Measurements from ENCODE around the gene OR51B2.

OR51B2 gene

GRCh38 chr11:5310423-5310822 is 13.7 kb downstream of the OR51B2 start:
- no peak for TF ChIP-seq CTCF (IDR thresholded peaks at IDR 0.05; ENCODE audit: insufficient read depth, low read depth, low read length, missing control alignments)
- DNase-seq (ENCODE audit: low read depth), result no peak
- H3K4me3 ChIP-seq (ENCODE audit: low read length), result no peak overlapping the region

GRCh38 chr11:5307256-5308019 is 16.7 kb downstream of the OR51B2 start:
- no peak for TF ChIP-seq CTCF (IDR thresholded peaks at IDR 0.05; ENCODE audit: insufficient read depth, low read depth, low read length, missing control alignments)
- DNase-seq (ENCODE audit: low read depth), result no peak
- no peak overlapping the region for H3K4me3 ChIP-seq (ENCODE audit: low read length)

GRCh38 chr11:5304046-5304445 is 20.1 kb downstream of the OR51B2 start:
- no peak overlapping the region for H3K4me3 ChIP-seq (ENCODE audit: low read length)
- TF ChIP-seq CTCF (IDR thresholded peaks at IDR 0.05; ENCODE audit: insufficient read depth, low read depth, low read length, missing control alignments), result no peak
- no peak for DNase-seq (ENCODE audit: low read depth)

- DNase-seq (ENCODE audit: low read depth), result no peak
- H3K4me3 ChIP-seq (ENCODE audit: low read length), result no peak overlapping the region
- TF ChIP-seq CTCF (IDR thresholded peaks at IDR 0.05; ENCODE audit: insufficient read depth, low read depth, low read length, missing control alignments), result no peak
These were observed 20.5 kb downstream of the OR51B2 start for GRCh38 chr11:5303626-5304025.

- TF ChIP-seq CTCF (IDR thresholded peaks at IDR 0.05; ENCODE audit: insufficient read depth, low read depth, low read length, missing control alignments), result no peak
- DNase-seq (ENCODE audit: low read depth), result no peak
- H3K4me3 ChIP-seq (ENCODE audit: low read length), result no peak within 1 kb of the TSS
These were observed 22.3 kb downstream of the OR51B2 start, which contains the start of gene OR51B4 for GRCh38 chr11:5301846-5302245. Gene OR51B4 (minus strand): TSS chr11:5301946. CDS start chr11:5301946, 0 bp downstream.

- TF ChIP-seq CTCF (IDR thresholded peaks at IDR 0.05; ENCODE audit: insufficient read depth, low read depth, low read length, missing control alignments), result no peak
- no peak for DNase-seq (ENCODE audit: low read depth)
- H3K4me3 ChIP-seq (ENCODE audit: low read length), result no peak overlapping the region
These were observed 23.8 kb downstream of the OR51B2 start for GRCh38 chr11:5300251-5300650.

- H3K4me3 ChIP-seq (ENCODE audit: low read length), result no peak overlapping the region
- DNase-seq (ENCODE audit: low read depth), result no peak
- TF ChIP-seq CTCF (IDR thresholded peaks at IDR 0.05; ENCODE audit: insufficient read depth, low read depth, low read length, missing control alignments), result no peak
These were observed 25.6 kb downstream of the OR51B2 start for GRCh38 chr11:5298451-5298850.
